SK-N-SH (cell line): ENCODE data around the gene TMEM131. TPM values are rescaled to one million over a fixed set of nuclear protein-coding genes. Genes with fewer than 3 reads are reported as not detected.

Experiments used
- CTCF ChIA-PET: fragments of 300-600, 350-600 bp; formaldehyde crosslinking; extraction: SDS; loops from one replicate; lab custom pipeline; 2021; lab: Yijun Ruan, JAX
- POLR2A ChIA-PET: fragments of 350-600 bp; sonication (Branson Sonifier 250); formaldehyde crosslinking; extraction: SDS; loops from one replicate; lab custom pipeline; 2020; ENCODE audit warnings: antibody characterized with exemption, inconsistent platforms; lab: Yijun Ruan, JAX
- DNase-seq: peaks from one replicate; pipeline ENCODE4 v3.0.0; 2012
- H2AFZ ChIP-seq: fragments of 200-600 bp; sonication (generic); 2 replicates; pipeline ENCODE4 v1.8.1; 2016; ENCODE audit warnings: antibody characterized with exemption, mild to moderate bottlenecking, low read depth
- H3F3A ChIP-seq: fragments of 200-600 bp; sonication (generic); replicated peaks from 2 replicates; pipeline ENCODE3; 2016; ENCODE audit warnings: antibody characterized with exemption, mild to moderate bottlenecking; ENCODE audit not compliant: insufficient read depth
- H3K27ac ChIP-seq, 2 experiments: fragments of 200-500 bp in 1 of 2; fragments of 200-600 bp in 1 of 2; sonication (Bioruptor generic) in 1 of 2; sonication (generic), shearing (Covaris generic) in 1 of 2; 2 replicates each; pipeline versions ENCODE4 v1.5.1 to v1.6.1; 2014 to 2016; ENCODE audit warnings: low read depth in 2 of 2, inconsistent platforms in 1 of 2, low read length in 1 of 2, mild to moderate bottlenecking in 1 of 2, mixed read lengths in 1 of 2
- H3K27me3 ChIP-seq: fragments of 200-600 bp; sonication (generic), shearing (Covaris generic); 2 replicates; pipeline ENCODE4 v1.6.1; 2016; ENCODE audit warnings: mixed run types; ENCODE audit not compliant: insufficient read depth
- H3K36me3 ChIP-seq, 2 experiments: fragments of 200-500 bp in 1 of 2; fragments of 200-600 bp in 1 of 2; sonication (Bioruptor generic) in 1 of 2; sonication (generic) in 1 of 2; replicated peaks in 1 of 2; 2 replicates each; pipeline versions ENCODE3 to v1.5.1; 2014 to 2016; ENCODE audit warnings: low read length in 1 of 2, mild to moderate bottlenecking in 1 of 2; ENCODE audit not compliant: insufficient read depth in 2 of 2, control insufficient read depth in 1 of 2
- H3K4me1 ChIP-seq, 2 experiments: fragments of 200-500 bp in 1 of 2; fragments of 200-600 bp in 1 of 2; sonication (Bioruptor generic) in 1 of 2; sonication (generic), shearing (Covaris generic) in 1 of 2; 2 replicates each; pipeline versions ENCODE4 v1.5.1 to v1.6.1; 2014 to 2016; ENCODE audit warnings: low read depth in 1 of 2, low read length in 1 of 2, mixed run types in 1 of 2; ENCODE audit not compliant: insufficient read depth in 2 of 2, control insufficient read depth in 1 of 2
- H3K4me2 ChIP-seq: fragments of 200-600 bp; sonication (generic), shearing (Covaris generic); 2 replicates; pipeline ENCODE4 v1.6.1; 2017; ENCODE audit warnings: mixed run types
- H3K4me3 ChIP-seq, 2 experiments: fragments of 200-500 bp in 1 of 2; fragments of 200-600 bp in 1 of 2; sonication (Bioruptor generic) in 1 of 2; sonication (generic), shearing (Covaris generic) in 1 of 2; 2 replicates each; pipeline versions ENCODE4 v1.5.1 to v1.8.1; 2014 to 2016; ENCODE audit warnings: low read depth in 2 of 2, inconsistent platforms in 1 of 2, low read length in 1 of 2, mild to moderate bottlenecking in 1 of 2, mixed read lengths in 1 of 2, moderate library complexity in 1 of 2
- H3K79me2 ChIP-seq: fragments of 200-600 bp; sonication (generic); 2 replicates; pipeline ENCODE4 v1.8.1; 2017; ENCODE audit warnings: mild to moderate bottlenecking; ENCODE audit not compliant: insufficient read depth
- H3K9ac ChIP-seq: fragments of 200-600 bp; sonication (generic); 2 replicates; pipeline ENCODE4 v1.6.1; 2017; ENCODE audit warnings: mixed run types
- H3K9me2 ChIP-seq: fragments of 200-600 bp; sonication (generic); 2 replicates; pipeline ENCODE4 v1.6.1; 2017; ENCODE audit warnings: mixed run types
- H3K9me3 ChIP-seq: fragments of 200-600 bp; sonication (generic); 2 replicates; pipeline ENCODE4 v1.6.1; 2017; ENCODE audit warnings: mixed run types, mild to moderate bottlenecking, moderate library complexity
- H4K20me1 ChIP-seq: fragments of 200-600 bp; sonication (generic); 2 replicates; pipeline ENCODE4 v1.6.1; 2017; ENCODE audit warnings: mild to moderate bottlenecking, mixed run types; ENCODE audit not compliant: insufficient read depth
- CHD2 ChIP-seq: fragments of 150-350 bp; IDR thresholded peaks from 2 replicates; pipeline ENCODE4 v1.6.1; 2018; ENCODE audit warnings: low read length; ENCODE audit not compliant: partially characterized antibody
- ELF1 ChIP-seq: IDR thresholded peaks from 2 replicates; pipeline ENCODE4 v1.4.0; 2012
- EP300 ChIP-seq, 2 experiments: IDR thresholded peaks; 2 replicates each; pipeline versions ENCODE4 v1.4.0 to v1.6.1; 2012; ENCODE audit warnings: borderline replicate concordance in 1 of 2, low read depth in 1 of 2, low read length in 1 of 2
- EZH2phosphoT487 ChIP-seq: fragments of 200-600 bp; sonication (generic); IDR thresholded peaks from 2 replicates; pipeline ENCODE4 v1.6.1; 2017; ENCODE audit warnings: low read depth, mixed run types, mild to moderate bottlenecking, antibody characterized with exemption, moderate library complexity, borderline replicate concordance
- FOXM1 ChIP-seq: IDR thresholded peaks from 2 replicates; pipeline ENCODE4 v1.4.0; 2012; ENCODE audit warnings: low read depth, mild to moderate bottlenecking
- GABPA ChIP-seq: IDR thresholded peaks from 2 replicates; pipeline ENCODE4 v1.4.0; 2012; ENCODE audit warnings: low read depth, mild to moderate bottlenecking
- GATA2 ChIP-seq: sonication (generic); formaldehyde crosslinking; IDR thresholded peaks from 2 replicates; pipeline ENCODE4 v1.5.0; 2020; ENCODE audit warnings: mild to moderate bottlenecking, missing genetic modification reagents
- JUND ChIP-seq: IDR thresholded peaks from 2 replicates; pipeline ENCODE4 v1.4.0; 2012
- MEF2A ChIP-seq: IDR thresholded peaks from 2 replicates; pipeline ENCODE4 v1.4.0; 2012; ENCODE audit warnings: low read depth, borderline replicate concordance
- MXI1 ChIP-seq: IDR thresholded peaks from 2 replicates; pipeline ENCODE4 v1.6.1; 2012; ENCODE audit warnings: mild to moderate bottlenecking, low read depth, low read length, improper control_type of control experiment
- SIN3A ChIP-seq: IDR thresholded peaks from 2 replicates; pipeline ENCODE4 v1.6.1; 2012; ENCODE audit warnings: low read depth, mild to moderate bottlenecking, low read length, moderate library complexity, borderline replicate concordance
- TCF12 ChIP-seq: IDR thresholded peaks from 2 replicates; pipeline ENCODE4 v1.4.0; 2012
- YY1 ChIP-seq: IDR thresholded peaks from 2 replicates; pipeline ENCODE4 v1.4.0; 2012; ENCODE audit warnings: low read depth, mild to moderate bottlenecking
- WGBS: methylation state at CpG from one replicate; pipeline ENCODE4 v1.1.6; 2017; ENCODE audit warnings: low lambda C conversion rate; 5-methylcytosine and 5-hydroxymethylcytosine counted together
- polyA plus RNA-seq, 3 experiments: library from polyadenylated mRNA; depleted of rRNA; stranded (reverse); fragments of >200 nt; gene quantifications; 2 replicates each; pipeline ENCODE4 v1.2.3, GENCODE V29; 2012
- TF ChIP-seq, protein P1 (sequence below): IDR thresholded peaks from 2 replicates; pipeline ENCODE4 v1.4.0; 2012; ENCODE audit warnings: low read depth, borderline replicate concordance
- TF ChIP-seq, protein P2 (sequence below): fragments of 150-350 bp; IDR thresholded peaks from 2 replicates; pipeline ENCODE4 v1.6.1; 2017; ENCODE audit warnings: antibody characterized with exemption, low read length, low read depth, borderline replicate concordance
- TF ChIP-seq, protein P3 (sequence below): IDR thresholded peaks from 2 replicates; pipeline ENCODE4; 2012
- TF ChIP-seq, protein P4 (sequence below): fragments of 150-350 bp; IDR thresholded peaks from 2 replicates; pipeline ENCODE4 v1.6.1; 2016; ENCODE audit warnings: mild to moderate bottlenecking, low read depth, low read length
- TF ChIP-seq, protein P5 (sequence below): IDR thresholded peaks from 2 replicates; pipeline ENCODE4 v1.6.1; 2012; ENCODE audit warnings: mild to moderate bottlenecking, low read depth, low read length, moderate library complexity
- TF ChIP-seq, protein P6 (sequence below): IDR thresholded peaks from 2 replicates; pipeline ENCODE4 v1.4.0; 2012; ENCODE audit warnings: low read depth

The TMEM131 gene
- polyA plus RNA-seq, 1 of the 3 experiments (the other 2 are of a cell fraction): 9.1 TPM

DNA sequence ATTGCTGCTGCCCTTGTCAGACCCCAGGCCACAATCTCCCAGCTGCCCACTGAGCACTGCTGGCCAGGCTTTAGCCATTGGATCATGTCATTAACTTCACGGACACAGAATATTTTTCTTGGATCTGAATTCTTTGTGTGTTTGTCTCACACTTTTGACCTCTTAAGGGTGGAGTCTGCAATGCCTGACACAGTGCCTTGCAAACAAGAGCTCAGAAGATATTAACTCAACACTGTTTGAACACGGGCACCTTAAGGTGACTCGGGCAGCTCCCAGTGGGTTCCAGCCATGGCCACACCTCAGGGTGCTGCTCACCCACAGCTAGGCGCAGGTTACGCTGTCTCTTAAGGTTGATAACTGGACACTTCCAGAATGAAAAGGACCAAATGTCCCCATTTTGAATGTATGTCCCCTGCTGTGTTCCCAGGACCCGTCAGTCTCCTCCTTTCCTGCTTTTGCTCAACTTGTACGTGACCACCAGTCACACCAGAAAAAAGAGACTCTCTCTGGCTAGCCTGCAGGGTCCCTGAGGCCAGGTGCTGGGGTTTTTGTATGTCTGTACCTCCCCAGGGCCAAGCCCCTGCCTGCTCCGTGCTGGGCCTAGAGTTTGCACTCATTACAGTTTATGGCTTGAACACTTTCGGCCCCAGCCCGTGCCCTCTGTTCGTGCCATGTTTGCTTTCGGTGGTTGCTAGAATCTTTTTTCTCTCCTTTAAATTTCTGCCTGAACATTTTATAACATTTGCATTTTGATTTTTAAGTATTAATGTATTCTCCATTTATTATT, 33.4 kb upstream of the TMEM131 start:
- Histone ChIP-seq H3K9me2 (no peaks in the 10 kb centered on the region), H3K4me2 (no peak overlapping the region), H3K4me3 (no peak overlapping the region), H3K27ac (no peak overlapping the region), H2AFZ (no peak overlapping the region), H3K36me3 (no peaks in the 10 kb centered on the region)
- POLR2A ChIA-PET: no interaction called here
- TF ChIP-seq, protein P1, sequence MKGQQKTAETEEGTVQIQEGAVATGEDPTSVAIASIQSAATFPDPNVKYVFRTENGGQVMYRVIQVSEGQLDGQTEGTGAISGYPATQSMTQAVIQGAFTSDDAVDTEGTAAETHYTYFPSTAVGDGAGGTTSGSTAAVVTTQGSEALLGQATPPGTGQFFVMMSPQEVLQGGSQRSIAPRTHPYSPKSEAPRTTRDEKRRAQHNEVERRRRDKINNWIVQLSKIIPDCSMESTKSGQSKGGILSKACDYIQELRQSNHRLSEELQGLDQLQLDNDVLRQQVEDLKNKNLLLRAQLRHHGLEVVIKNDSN: no peak
- no peak for TF ChIP-seq EZH2phosphoT487
- TF ChIP-seq CHD2: no peak
- TF ChIP-seq YY1: no peak
- TF ChIP-seq ELF1: no peak
- TF ChIP-seq, protein P2, sequence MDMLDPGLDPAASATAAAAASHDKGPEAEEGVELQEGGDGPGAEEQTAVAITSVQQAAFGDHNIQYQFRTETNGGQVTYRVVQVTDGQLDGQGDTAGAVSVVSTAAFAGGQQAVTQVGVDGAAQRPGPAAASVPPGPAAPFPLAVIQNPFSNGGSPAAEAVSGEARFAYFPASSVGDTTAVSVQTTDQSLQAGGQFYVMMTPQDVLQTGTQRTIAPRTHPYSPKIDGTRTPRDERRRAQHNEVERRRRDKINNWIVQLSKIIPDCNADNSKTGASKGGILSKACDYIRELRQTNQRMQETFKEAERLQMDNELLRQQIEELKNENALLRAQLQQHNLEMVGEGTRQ: no peak
- TF ChIP-seq, protein P3, sequence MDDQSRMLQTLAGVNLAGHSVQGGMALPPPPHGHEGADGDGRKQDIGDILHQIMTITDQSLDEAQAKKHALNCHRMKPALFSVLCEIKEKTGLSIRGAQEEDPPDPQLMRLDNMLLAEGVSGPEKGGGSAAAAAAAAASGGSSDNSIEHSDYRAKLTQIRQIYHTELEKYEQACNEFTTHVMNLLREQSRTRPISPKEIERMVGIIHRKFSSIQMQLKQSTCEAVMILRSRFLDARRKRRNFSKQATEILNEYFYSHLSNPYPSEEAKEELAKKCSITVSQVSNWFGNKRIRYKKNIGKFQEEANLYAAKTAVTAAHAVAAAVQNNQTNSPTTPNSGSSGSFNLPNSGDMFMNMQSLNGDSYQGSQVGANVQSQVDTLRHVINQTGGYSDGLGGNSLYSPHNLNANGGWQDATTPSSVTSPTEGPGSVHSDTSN: no peak
- no peak for TF ChIP-seq FOXM1
- TF ChIP-seq JUND: no peak
- no peak for TF ChIP-seq MXI1
- no peak for TF ChIP-seq EP300 (IDR thresholded peaks at IDR 0.05; ENCODE audit: borderline replicate concordance in 1 of 2, low read depth in 1 of 2, low read length in 1 of 2)
- TF ChIP-seq, protein P4, sequence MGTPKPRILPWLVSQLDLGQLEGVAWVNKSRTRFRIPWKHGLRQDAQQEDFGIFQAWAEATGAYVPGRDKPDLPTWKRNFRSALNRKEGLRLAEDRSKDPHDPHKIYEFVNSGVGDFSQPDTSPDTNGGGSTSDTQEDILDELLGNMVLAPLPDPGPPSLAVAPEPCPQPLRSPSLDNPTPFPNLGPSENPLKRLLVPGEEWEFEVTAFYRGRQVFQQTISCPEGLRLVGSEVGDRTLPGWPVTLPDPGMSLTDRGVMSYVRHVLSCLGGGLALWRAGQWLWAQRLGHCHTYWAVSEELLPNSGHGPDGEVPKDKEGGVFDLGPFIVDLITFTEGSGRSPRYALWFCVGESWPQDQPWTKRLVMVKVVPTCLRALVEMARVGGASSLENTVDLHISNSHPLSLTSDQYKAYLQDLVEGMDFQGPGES: no peak
- TF ChIP-seq SIN3A: no peak
- no peak for TF ChIP-seq GATA2 (CRISPR knock-in tag)
- TF ChIP-seq MEF2A: no peak
- TF ChIP-seq TCF12: no peak
- TF ChIP-seq, protein P5, sequence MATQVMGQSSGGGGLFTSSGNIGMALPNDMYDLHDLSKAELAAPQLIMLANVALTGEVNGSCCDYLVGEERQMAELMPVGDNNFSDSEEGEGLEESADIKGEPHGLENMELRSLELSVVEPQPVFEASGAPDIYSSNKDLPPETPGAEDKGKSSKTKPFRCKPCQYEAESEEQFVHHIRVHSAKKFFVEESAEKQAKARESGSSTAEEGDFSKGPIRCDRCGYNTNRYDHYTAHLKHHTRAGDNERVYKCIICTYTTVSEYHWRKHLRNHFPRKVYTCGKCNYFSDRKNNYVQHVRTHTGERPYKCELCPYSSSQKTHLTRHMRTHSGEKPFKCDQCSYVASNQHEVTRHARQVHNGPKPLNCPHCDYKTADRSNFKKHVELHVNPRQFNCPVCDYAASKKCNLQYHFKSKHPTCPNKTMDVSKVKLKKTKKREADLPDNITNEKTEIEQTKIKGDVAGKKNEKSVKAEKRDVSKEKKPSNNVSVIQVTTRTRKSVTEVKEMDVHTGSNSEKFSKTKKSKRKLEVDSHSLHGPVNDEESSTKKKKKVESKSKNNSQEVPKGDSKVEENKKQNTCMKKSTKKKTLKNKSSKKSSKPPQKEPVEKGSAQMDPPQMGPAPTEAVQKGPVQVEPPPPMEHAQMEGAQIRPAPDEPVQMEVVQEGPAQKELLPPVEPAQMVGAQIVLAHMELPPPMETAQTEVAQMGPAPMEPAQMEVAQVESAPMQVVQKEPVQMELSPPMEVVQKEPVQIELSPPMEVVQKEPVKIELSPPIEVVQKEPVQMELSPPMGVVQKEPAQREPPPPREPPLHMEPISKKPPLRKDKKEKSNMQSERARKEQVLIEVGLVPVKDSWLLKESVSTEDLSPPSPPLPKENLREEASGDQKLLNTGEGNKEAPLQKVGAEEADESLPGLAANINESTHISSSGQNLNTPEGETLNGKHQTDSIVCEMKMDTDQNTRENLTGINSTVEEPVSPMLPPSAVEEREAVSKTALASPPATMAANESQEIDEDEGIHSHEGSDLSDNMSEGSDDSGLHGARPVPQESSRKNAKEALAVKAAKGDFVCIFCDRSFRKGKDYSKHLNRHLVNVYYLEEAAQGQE: no peak
- TF ChIP-seq, protein P6, sequence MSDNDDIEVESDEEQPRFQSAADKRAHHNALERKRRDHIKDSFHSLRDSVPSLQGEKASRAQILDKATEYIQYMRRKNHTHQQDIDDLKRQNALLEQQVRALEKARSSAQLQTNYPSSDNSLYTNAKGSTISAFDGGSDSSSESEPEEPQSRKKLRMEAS: no peak
- no peak for TF ChIP-seq GABPA
- TF ChIP-seq, all 33 proteins: peak for 0
- CTCF ChIA-PET: interaction anchor here (1.1 to 1.6 kb wide), 2 partner anchors 240 to 439 kb away, joined by 4 read pairs; no protein-coding TSS in a partner anchor
- Histone ChIP-seq H3K79me2 (no peaks in the 10 kb centered on the region), H3K4me1 (no peaks in the 10 kb centered on the region), H3K9me3 (no peaks in the 10 kb centered on the region), H3K9ac (no peak overlapping the region), H3F3A (no peaks in the 10 kb centered on the region), H3K27me3 (no peaks in the 10 kb centered on the region; the same call in 1 of the 2 replicates), H4K20me1 (no peaks in the 10 kb centered on the region)
- no peak for DNase-seq
- WGBS: 78% methylated on average over 11 of the region's 12 CpGs
